ENCODE data around the gene MAGI2.
A peak's percentile ranks its signal among the peaks of the same experiment; 100 is the strongest.

MAGI2 gene

GRCh38 chr7:78437118-78437517 lies 1016.3 kb downstream of the MAGI2 start:
- no peaks in the 10 kb centered on the region for H3K9me3 ChIP-seq (ENCODE audit: control insufficient read depth, low read length)
- peak; percentile 79 for DNase-seq (ENCODE audit: low read depth)
- no peaks in the 10 kb centered on the region for H3K27me3 ChIP-seq (replicated peaks; ENCODE audit: control insufficient read depth, insufficient read depth, low read length)
- H3K4me3 ChIP-seq (ENCODE audit: low read length), result peak overlapping the region; percentile 62
- peaks cover 34% of the 10 kb centered on the region for H3K4me1 ChIP-seq (ENCODE audit: control insufficient read depth, insufficient read depth, low read length)
- no peaks in the 10 kb centered on the region for H3K36me3 ChIP-seq (ENCODE audit: control insufficient read depth, insufficient read depth, low read length, severe bottlenecking)
- H3K9ac ChIP-seq (ENCODE audit: low read length), result peak overlapping the region; percentile 60

DNA sequence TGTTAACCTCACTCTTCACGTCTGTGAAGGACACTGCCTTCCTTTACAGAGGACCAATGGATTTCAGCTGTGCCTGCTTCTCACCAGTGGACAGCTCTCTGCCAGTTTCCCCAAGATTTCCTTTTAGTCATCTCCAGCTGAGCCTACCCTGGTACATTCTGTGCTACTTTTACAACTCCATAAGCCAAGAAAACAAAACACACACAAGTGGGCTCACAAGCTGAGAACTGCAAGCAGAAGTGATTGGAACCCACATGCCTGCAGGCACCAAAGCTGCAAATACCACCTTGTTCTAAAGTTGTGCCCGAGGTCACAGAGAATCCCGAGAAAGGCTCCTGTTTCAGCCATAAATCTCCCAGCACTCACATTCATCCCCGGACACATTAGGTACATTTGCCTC lies 1018.1 kb downstream of the MAGI2 start:
- Histone ChIP-seq H3K4me3 (ENCODE audit: low read length) (no peak overlapping the region), H3K9ac (ENCODE audit: low read length) (no peak overlapping the region), H3K9me3 (ENCODE audit: control insufficient read depth, low read length) (no peaks in the 10 kb centered on the region), H3K4me1 (ENCODE audit: control insufficient read depth, insufficient read depth, low read length) (peaks cover 34% of the 10 kb centered on the region), H3K27me3 (replicated peaks; ENCODE audit: control insufficient read depth, insufficient read depth, low read length) (no peaks in the 10 kb centered on the region), H3K36me3 (ENCODE audit: control insufficient read depth, insufficient read depth, low read length, severe bottlenecking) (no peaks in the 10 kb centered on the region)
- DNase-seq (ENCODE audit: low read depth), result peak; percentile 47

DNA sequence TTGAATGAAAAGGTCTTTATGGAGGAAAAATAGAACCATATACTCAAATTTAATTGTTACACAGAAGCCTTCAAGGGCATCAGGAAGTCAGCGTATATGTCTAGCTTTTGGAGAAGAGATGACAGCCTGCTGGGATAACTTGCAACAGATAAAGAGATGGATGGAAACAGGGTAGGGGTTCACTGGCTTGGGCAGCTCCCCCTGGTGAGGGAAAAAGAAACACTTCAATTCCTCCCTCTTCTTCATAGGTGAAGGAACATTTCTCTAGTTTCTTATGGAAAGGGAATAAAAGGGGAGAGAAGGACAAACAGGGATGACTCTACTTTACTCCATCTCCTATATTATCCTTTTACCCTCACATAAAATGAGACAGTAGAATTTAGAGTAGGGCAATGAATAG lies 1019.2 kb downstream of the MAGI2 start:
- Histone ChIP-seq H3K9ac (ENCODE audit: low read length) (no peak overlapping the region), H3K9me3 (ENCODE audit: control insufficient read depth, low read length) (no peaks in the 10 kb centered on the region), H3K4me1 (ENCODE audit: control insufficient read depth, insufficient read depth, low read length) (peaks cover 34% of the 10 kb centered on the region), H3K27me3 (replicated peaks; ENCODE audit: control insufficient read depth, insufficient read depth, low read length) (no peaks in the 10 kb centered on the region), H3K36me3 (ENCODE audit: control insufficient read depth, insufficient read depth, low read length, severe bottlenecking) (no peaks in the 10 kb centered on the region), H3K4me3 (ENCODE audit: low read length) (no peak overlapping the region)
- DNase-seq (ENCODE audit: low read depth), result no peak

DNA sequence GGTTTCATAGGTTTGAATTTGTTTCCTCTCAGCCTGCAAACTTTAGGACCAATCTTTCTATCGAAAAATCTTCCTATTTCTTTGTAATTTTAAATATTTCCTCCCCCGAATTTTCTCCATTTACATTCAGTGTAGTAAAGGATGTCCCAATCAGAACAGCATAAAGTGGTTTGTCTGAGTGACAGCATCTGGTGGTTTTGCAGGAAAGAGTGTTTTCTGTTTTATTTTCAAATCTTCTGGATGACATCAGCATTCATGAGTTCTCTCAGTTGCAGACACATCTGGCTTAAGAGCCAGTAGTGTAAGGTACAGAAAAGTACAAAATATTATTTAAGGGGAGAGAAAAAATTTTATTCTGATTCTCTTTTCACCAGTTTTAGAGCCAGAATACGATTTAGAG lies 1020.0 kb downstream of the MAGI2 start:
- Histone ChIP-seq H3K4me3 (ENCODE audit: low read length) (no peak overlapping the region), H3K9ac (ENCODE audit: low read length) (no peak overlapping the region), H3K27me3 (replicated peaks; ENCODE audit: control insufficient read depth, insufficient read depth, low read length) (no peaks in the 10 kb centered on the region), H3K9me3 (ENCODE audit: control insufficient read depth, low read length) (no peaks in the 10 kb centered on the region), H3K4me1 (ENCODE audit: control insufficient read depth, insufficient read depth, low read length) (peaks cover 34% of the 10 kb centered on the region), H3K36me3 (ENCODE audit: control insufficient read depth, insufficient read depth, low read length, severe bottlenecking) (no peaks in the 10 kb centered on the region)
- no peak for DNase-seq (ENCODE audit: low read depth)

DNA sequence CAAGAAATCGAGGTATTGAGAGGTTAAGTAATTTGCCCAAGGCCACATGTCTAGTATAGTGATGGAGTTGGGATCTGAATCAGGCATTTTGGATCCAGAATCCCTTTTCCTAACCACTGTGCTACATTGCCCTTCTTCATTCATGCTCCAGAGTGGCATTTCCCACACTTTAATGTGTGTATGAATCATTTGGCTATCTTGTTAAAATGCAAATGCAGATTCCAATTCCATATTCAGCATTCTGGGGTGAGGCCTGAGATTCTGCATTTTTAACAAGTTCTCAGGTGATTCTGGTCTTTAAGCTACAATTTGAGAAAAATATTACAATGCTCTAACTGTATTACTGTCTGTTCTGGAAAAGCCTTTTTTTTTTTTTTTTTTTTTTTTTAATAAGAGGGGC lies 1023.6 kb downstream of the MAGI2 start:
- no peak overlapping the region for H3K4me3 ChIP-seq (ENCODE audit: low read length)
- no peaks in the 10 kb centered on the region for H3K36me3 ChIP-seq (ENCODE audit: control insufficient read depth, insufficient read depth, low read length, severe bottlenecking)
- peaks cover under 1% of the 10 kb centered on the region for H3K4me1 ChIP-seq (ENCODE audit: control insufficient read depth, insufficient read depth, low read length)
- no peak for DNase-seq (ENCODE audit: low read depth)
- no peaks in the 10 kb centered on the region for H3K9me3 ChIP-seq (ENCODE audit: control insufficient read depth, low read length)
- no peaks in the 10 kb centered on the region for H3K27me3 ChIP-seq (replicated peaks; ENCODE audit: control insufficient read depth, insufficient read depth, low read length)
- no peak overlapping the region for H3K9ac ChIP-seq (ENCODE audit: low read length)

DNA sequence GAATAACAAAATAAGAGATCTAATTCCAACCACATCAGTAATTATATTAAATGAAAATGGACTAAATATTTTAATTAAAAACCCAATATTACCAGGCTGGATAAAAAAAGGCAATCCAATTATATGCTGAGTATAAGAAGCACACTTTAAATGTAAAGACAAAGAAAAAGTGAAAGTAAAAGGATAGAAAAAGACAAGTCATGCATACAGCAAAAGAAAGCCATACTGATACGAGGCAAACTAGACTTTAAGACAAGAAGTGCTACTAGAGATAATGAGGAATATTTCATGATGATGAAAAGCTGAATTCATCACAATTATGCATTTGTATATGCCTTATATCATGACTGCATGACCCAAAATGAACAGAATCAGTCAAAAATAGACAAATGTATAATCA lies 1026.3 kb downstream of the MAGI2 start:
- Histone ChIP-seq H3K9ac (ENCODE audit: low read length) (no peak overlapping the region), H3K27me3 (replicated peaks; ENCODE audit: control insufficient read depth, insufficient read depth, low read length) (no peaks in the 10 kb centered on the region), H3K4me1 (ENCODE audit: control insufficient read depth, insufficient read depth, low read length) (no peaks in the 10 kb centered on the region), H3K9me3 (ENCODE audit: control insufficient read depth, low read length) (no peaks in the 10 kb centered on the region), H3K4me3 (ENCODE audit: low read length) (peak overlapping the region; percentile 56), H3K36me3 (ENCODE audit: control insufficient read depth, insufficient read depth, low read length, severe bottlenecking) (no peaks in the 10 kb centered on the region)
- DNase-seq (ENCODE audit: low read depth), result no peak

GRCh38 chr7:78420001-78420400 lies 1033.5 kb downstream of the MAGI2 start:
- Histone ChIP-seq H3K27me3 (replicated peaks; ENCODE audit: control insufficient read depth, insufficient read depth, low read length) (no peaks in the 10 kb centered on the region), H3K9ac (ENCODE audit: low read length) (no peak overlapping the region), H3K9me3 (ENCODE audit: control insufficient read depth, low read length) (peaks cover 4% of the 10 kb centered on the region), H3K4me1 (ENCODE audit: control insufficient read depth, insufficient read depth, low read length) (peaks cover 12% of the 10 kb centered on the region), H3K36me3 (ENCODE audit: control insufficient read depth, insufficient read depth, low read length, severe bottlenecking) (no peaks in the 10 kb centered on the region), H3K4me3 (ENCODE audit: low read length) (no peak overlapping the region)
- no peak for DNase-seq (ENCODE audit: low read depth)

GRCh38 chr7:78417180-78417853 lies 1036.2 kb downstream of the MAGI2 start:
- Histone ChIP-seq H3K36me3 (ENCODE audit: control insufficient read depth, insufficient read depth, low read length, severe bottlenecking) (no peaks in the 10 kb centered on the region), H3K9ac (ENCODE audit: low read length) (no peak overlapping the region), H3K27me3 (replicated peaks; ENCODE audit: control insufficient read depth, insufficient read depth, low read length) (no peaks in the 10 kb centered on the region), H3K9me3 (ENCODE audit: control insufficient read depth, low read length) (peaks cover 4% of the 10 kb centered on the region), H3K4me3 (ENCODE audit: low read length) (no peak overlapping the region), H3K4me1 (ENCODE audit: control insufficient read depth, insufficient read depth, low read length) (peaks cover 24% of the 10 kb centered on the region)
- DNase-seq (ENCODE audit: low read depth), result no peak

GRCh38 chr7:78413568-78413967 lies 1039.9 kb downstream of the MAGI2 start:
- H3K9me3 ChIP-seq (ENCODE audit: control insufficient read depth, low read length), result peaks cover 4% of the 10 kb centered on the region
- H3K4me3 ChIP-seq (ENCODE audit: low read length), result peak overlapping the region; percentile 29
- H3K9ac ChIP-seq (ENCODE audit: low read length), result no peak overlapping the region
- H3K27me3 ChIP-seq (replicated peaks; ENCODE audit: control insufficient read depth, insufficient read depth, low read length), result no peaks in the 10 kb centered on the region
- no peaks in the 10 kb centered on the region for H3K36me3 ChIP-seq (ENCODE audit: control insufficient read depth, insufficient read depth, low read length, severe bottlenecking)
- H3K4me1 ChIP-seq (ENCODE audit: control insufficient read depth, insufficient read depth, low read length), result peaks cover 16% of the 10 kb centered on the region
- DNase-seq (ENCODE audit: low read depth), result peak; percentile 71

GRCh38 chr7:78412216-78412858 lies 1041.1 kb downstream of the MAGI2 start:
- peak; percentile 75 for DNase-seq (ENCODE audit: low read depth)
- H3K9ac ChIP-seq (ENCODE audit: low read length), result no peak overlapping the region
- H3K9me3 ChIP-seq (ENCODE audit: control insufficient read depth, low read length), result peaks cover 4% of the 10 kb centered on the region
- H3K27me3 ChIP-seq (replicated peaks; ENCODE audit: control insufficient read depth, insufficient read depth, low read length), result no peaks in the 10 kb centered on the region
- H3K4me1 ChIP-seq (ENCODE audit: control insufficient read depth, insufficient read depth, low read length), result peaks cover 16% of the 10 kb centered on the region
- H3K4me3 ChIP-seq (ENCODE audit: low read length), result no peak overlapping the region
- H3K36me3 ChIP-seq (ENCODE audit: control insufficient read depth, insufficient read depth, low read length, severe bottlenecking), result no peaks in the 10 kb centered on the region

DNA sequence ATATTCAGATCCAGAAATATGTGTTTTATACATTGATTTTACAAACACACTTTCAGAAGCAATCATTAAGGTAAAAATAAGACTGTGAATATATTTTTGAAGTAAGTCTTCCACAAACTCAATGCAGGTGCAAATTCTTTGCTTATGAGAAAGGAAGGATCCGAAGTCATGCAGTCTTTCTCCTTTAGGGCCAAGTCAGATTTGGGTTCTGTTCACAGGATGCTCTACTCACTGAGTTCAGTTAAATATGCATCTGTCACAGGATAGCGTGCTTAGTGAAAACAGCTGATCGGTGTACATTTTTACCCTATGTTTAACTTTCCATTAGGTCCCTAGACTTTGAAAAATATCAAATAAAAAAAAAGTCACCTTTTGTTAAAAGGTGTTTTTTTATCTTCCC lies 1046.4 kb downstream of the MAGI2 start:
- no peak for DNase-seq (ENCODE audit: low read depth)

GRCh38 chr7:78406531-78406930 lies 1046.9 kb downstream of the MAGI2 start:
- Histone ChIP-seq H3K4me3 (ENCODE audit: low read length) (no peak overlapping the region), H3K9me3 (ENCODE audit: control insufficient read depth, low read length) (no peaks in the 10 kb centered on the region), H3K36me3 (ENCODE audit: control insufficient read depth, insufficient read depth, low read length, severe bottlenecking) (no peaks in the 10 kb centered on the region), H3K27me3 (replicated peaks; ENCODE audit: control insufficient read depth, insufficient read depth, low read length) (no peaks in the 10 kb centered on the region), H3K9ac (ENCODE audit: low read length) (no peak overlapping the region), H3K4me1 (ENCODE audit: control insufficient read depth, insufficient read depth, low read length) (no peaks in the 10 kb centered on the region)
- DNase-seq (ENCODE audit: low read depth), result no peak

More for the DNA sequence above, 1046.4 kb downstream of the MAGI2 start:
- peaks cover 1% of the 10 kb centered on the region for H3K4me1 ChIP-seq (ENCODE audit: control insufficient read depth, insufficient read depth, low read length)
- H3K27me3 ChIP-seq (replicated peaks; ENCODE audit: control insufficient read depth, insufficient read depth, low read length), result no peaks in the 10 kb centered on the region
- H3K36me3 ChIP-seq (ENCODE audit: control insufficient read depth, insufficient read depth, low read length, severe bottlenecking), result no peaks in the 10 kb centered on the region
- H3K9ac ChIP-seq (ENCODE audit: low read length), result no peak overlapping the region
- H3K4me3 ChIP-seq (ENCODE audit: low read length), result no peak overlapping the region
- no peaks in the 10 kb centered on the region for H3K9me3 ChIP-seq (ENCODE audit: control insufficient read depth, low read length)

Measured in adipocyte (in vitro differentiated cells).